ENCODE data around the gene TCF4. TPM values are rescaled to one million over a fixed set of nuclear protein-coding genes. Genes with fewer than 3 reads are reported as not detected.

TCF4 gene
- total RNA-seq, 4 donors from 2014 or later, result 60.9 to 98.4 (median 83.4) TPM

DNA sequence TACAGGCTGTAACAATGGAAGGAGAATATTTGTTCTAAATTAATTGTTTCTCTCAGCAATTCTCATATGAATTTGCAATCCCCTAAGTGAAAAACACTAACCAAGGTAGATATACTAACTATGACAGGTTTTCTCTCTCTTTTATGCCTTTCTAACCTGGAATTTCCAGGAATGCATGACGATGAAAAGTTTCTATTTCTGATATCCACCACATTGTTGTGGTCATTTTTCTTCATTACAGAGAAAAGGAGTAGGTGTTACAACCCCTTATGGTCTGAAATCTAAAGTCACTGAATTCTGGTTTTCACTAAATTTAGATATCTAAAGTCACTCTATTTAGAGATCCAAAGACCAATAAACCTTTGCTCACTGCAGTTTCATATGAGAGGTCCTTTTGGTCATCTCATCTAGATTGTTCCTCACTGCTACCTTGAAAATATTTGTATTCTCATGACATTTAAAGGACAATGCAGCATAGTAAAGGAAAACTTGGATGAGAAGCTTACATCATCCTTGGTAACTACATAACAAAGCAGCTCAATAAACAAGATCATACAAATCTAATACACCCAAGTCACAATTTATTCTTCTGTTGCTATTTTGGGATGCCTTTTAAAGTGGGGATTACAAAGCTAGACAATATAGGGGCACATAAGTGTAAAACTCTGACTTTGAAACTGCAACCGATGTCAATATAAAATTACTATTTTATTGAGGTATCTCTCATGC lies 85.8 kb downstream of the TCF4 start:
- no peak overlapping the region for H3K4me3 ChIP-seq (ENCODE audit: low read depth, poor library complexity, severe bottlenecking)
- intact Hi-C loops (cut with DNase I; ENCODE audit: low total_unique reads), result no loop called here
- 73 to 78% methylated on average over 2 of the region's 2 CpGs for WGBS, 2 donors
- TF ChIP-seq POLR2A (IDR thresholded peaks at IDR 0.05) (no peak), CTCF (IDR thresholded peaks at IDR 0.05) (no peak)
- no peak for DNase-seq (ENCODE audit: low spot score in 2 of 2)

- WGBS, 2 donors, result 75 to 83% methylated on average over 3 of the region's 3 CpGs
Measured at GRCh38 chr18:55501579-55501978, 86.4 kb downstream of the TCF4 start.

DNA sequence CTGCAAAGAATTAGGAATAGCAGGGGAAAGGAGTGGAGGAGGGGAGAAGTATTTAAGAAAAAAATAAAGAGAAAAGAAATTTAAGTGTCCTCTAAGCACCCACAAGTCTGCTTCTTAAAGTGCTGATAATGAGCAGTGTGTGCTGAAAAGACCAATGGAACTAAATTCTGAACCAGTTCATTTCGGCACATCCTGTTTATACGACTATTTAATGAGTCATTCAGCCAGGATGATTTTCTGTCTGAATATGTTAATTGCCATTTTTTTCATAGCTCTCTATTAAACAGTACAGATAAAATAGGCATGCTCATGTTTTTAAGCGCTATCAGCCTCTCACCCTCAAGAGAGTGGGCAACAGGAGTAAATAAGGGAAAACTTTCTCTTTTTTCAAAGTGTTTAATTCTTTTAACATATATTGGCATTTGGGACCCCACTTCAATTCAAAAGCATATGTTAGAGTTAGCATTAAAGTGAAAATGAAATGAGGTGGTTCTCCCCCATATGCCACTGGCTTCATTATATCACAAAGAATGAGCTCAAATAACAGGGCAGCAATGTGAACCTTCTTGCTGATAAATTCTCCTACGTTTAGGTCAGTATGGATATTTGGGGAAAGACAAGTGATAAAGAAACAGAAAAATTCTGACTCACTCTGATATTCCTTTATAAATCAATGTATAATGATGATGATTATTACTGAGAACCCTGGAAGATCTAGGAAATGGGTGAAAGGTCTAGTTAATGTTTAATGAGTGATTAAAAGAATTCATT lies 87.5 kb downstream of the TCF4 start:
- 31 to 39% methylated on average over 4 of the region's 4 CpGs for WGBS, 2 donors
- no peak for DNase-seq (ENCODE audit: low spot score in 2 of 2)
- H3K4me3 ChIP-seq (ENCODE audit: low read depth, poor library complexity, severe bottlenecking), result no peak overlapping the region
- intact Hi-C loops (cut with DNase I; ENCODE audit: low total_unique reads), result no loop called here
- TF ChIP-seq CTCF (IDR thresholded peaks at IDR 0.05) (no peak), POLR2A (IDR thresholded peaks at IDR 0.05) (no peak)

More at GRCh38 chr18:55501579-55501978, 86.4 kb downstream of the TCF4 start:
- intact Hi-C loops (cut with DNase I; ENCODE audit: low total_unique reads), result no loop called here
- no peak overlapping the region for H3K4me3 ChIP-seq (ENCODE audit: low read depth, poor library complexity, severe bottlenecking)
- DNase-seq (ENCODE audit: low spot score in 2 of 2), result no peak
- TF ChIP-seq POLR2A (IDR thresholded peaks at IDR 0.05) (no peak), CTCF (IDR thresholded peaks at IDR 0.05) (no peak)

- WGBS, 2 donors, result 91 to 100% methylated on average over 3 of the region's 3 CpGs
- TF ChIP-seq CTCF (IDR thresholded peaks at IDR 0.05) (no peak), POLR2A (IDR thresholded peaks at IDR 0.05) (no peak)
- H3K4me3 ChIP-seq (ENCODE audit: low read depth, poor library complexity, severe bottlenecking), result no peak overlapping the region
- no peak for DNase-seq (ENCODE audit: low spot score in 2 of 2)
- intact Hi-C loops (cut with DNase I; ENCODE audit: low total_unique reads), result no loop called here
Measured at GRCh38 chr18:55499526-55499925, 88.5 kb downstream of the TCF4 start.

- H3K4me3 ChIP-seq (ENCODE audit: low read depth, poor library complexity, severe bottlenecking), result no peak overlapping the region
- no peak for DNase-seq (ENCODE audit: low spot score in 2 of 2)
- intact Hi-C loops (cut with DNase I; ENCODE audit: low total_unique reads), result no loop called here
- WGBS, 2 donors, result 77 to 79% methylated on average over 5 of the region's 5 CpGs
- TF ChIP-seq POLR2A (IDR thresholded peaks at IDR 0.05) (no peak), CTCF (IDR thresholded peaks at IDR 0.05) (no peak)
Measured at GRCh38 chr18:55497825-55498403, 90.1 kb downstream of the TCF4 start.
